Stimulated activated CD4-positive, alpha-beta T cell treated with anti-CD3 and anti-CD28 coated beads, Interleukin-1b, Interleukin-23, amount 100 ng/mL, for 4 hours (primary cell): ENCODE results near the gene MGMT.

Experiments used
- DNase-seq, 2 donors: peaks; one replicate each; pipeline ENCODE4 v3.0.0-alpha.2; 2020; ENCODE audit warnings: low read depth in 2 of 2

MGMT gene

GRCh38 chr10:129728905-129729795, 262.1 kb downstream of the MGMT start:
- DNase-seq = no peak

GRCh38 chr10:129730272-129730992, 263.4 kb downstream of the MGMT start:
- no peak for DNase-seq

- DNase-seq = no peak
Measured at GRCh38 chr10:129730993-129731325, 263.9 kb downstream of the MGMT start.

- DNase-seq = no peak
Measured at GRCh38 chr10:129740532-129741279, 273.7 kb downstream of the MGMT start.

GRCh38 chr10:129741280-129741977, 274.4 kb downstream of the MGMT start:
- no peak for DNase-seq

- no peak for DNase-seq
Measured at GRCh38 chr10:129741978-129742741, 275.1 kb downstream of the MGMT start.

GRCh38 chr10:129742742-129743550, 275.9 kb downstream of the MGMT start:
- DNase-seq = no peak

- DNase-seq = no peak
Measured at GRCh38 chr10:129743738-129744133, 276.7 kb downstream of the MGMT start.

GRCh38 chr10:129744134-129745111, 277.4 kb downstream of the MGMT start:
- no peak for DNase-seq

GRCh38 chr10:129745186-129745750, 278.2 kb downstream of the MGMT start:
- DNase-seq = no peak

GRCh38 chr10:129754211-129755050, 287.4 kb downstream of the MGMT start:
- DNase-seq = no peak

GRCh38 chr10:129755158-129755591, 288.1 kb downstream of the MGMT start:
- DNase-seq = no peak

GRCh38 chr10:129755621-129756020, 288.6 kb downstream of the MGMT start:
- no peak for DNase-seq

- DNase-seq = no peak
Measured at GRCh38 chr10:129756912-129757901, 290.2 kb downstream of the MGMT start.

GRCh38 chr10:129758207-129759021, 291.4 kb downstream of the MGMT start:
- no peak for DNase-seq
